Activated CD8-positive, alpha-beta memory T cell treated with anti-CD3 and anti-CD28 coated beads, Interleukin-2, amount 50 U/mL, for 4 hours (primary cell): Measurements from ENCODE around the gene PIGN.
"Not testable (repeated sequence)": the region's sequence is repeated elsewhere in the genome, so short reads cannot be mapped to it uniquely, and the experiment has no call there.

Source experiments
- DNase-seq: peaks from one replicate; pipeline ENCODE4 v3.0.0-alpha.2; 2020

The PIGN gene

GRCh38 chr18:62175521-62175920 lies 11.3 kb downstream of the PIGN start:
- DNase-seq: no peak

- no peak for DNase-seq
Measured at GRCh38 chr18:62172298-62172697, 14.6 kb downstream of the PIGN start.

GRCh38 chr18:62170857-62171256 lies 16.0 kb downstream of the PIGN start:
- DNase-seq: no peak

GRCh38 chr18:62166524-62166923 lies 20.3 kb downstream of the PIGN start:
- not testable (repeated sequence) for DNase-seq

GRCh38 chr18:62165583-62165982 lies 21.3 kb downstream of the PIGN start:
- no peak for DNase-seq

GRCh38 chr18:62164855-62165487 lies 21.9 kb downstream of the PIGN start:
- no peak for DNase-seq

- no peak for DNase-seq
Measured at GRCh38 chr18:62164310-62164709, 22.5 kb downstream of the PIGN start.

GRCh38 chr18:62157843-62158242 lies 29.0 kb downstream of the PIGN start:
- DNase-seq: no peak

- no peak for DNase-seq
Measured at GRCh38 chr18:62152844-62153243, 34.0 kb downstream of the PIGN start.

GRCh38 chr18:62151068-62151771 lies 35.6 kb downstream of the PIGN start:
- no peak for DNase-seq

GRCh38 chr18:62144338-62144737 lies 42.5 kb downstream of the PIGN start:
- DNase-seq: no peak

GRCh38 chr18:62140259-62140658 lies 46.6 kb downstream of the PIGN start:
- no peak for DNase-seq

- no peak for DNase-seq
Measured at GRCh38 chr18:62138461-62139235, 48.2 kb downstream of the PIGN start.

- DNase-seq: peak; percentile 57
Measured at GRCh38 chr18:62131301-62131909, 55.5 kb downstream of the PIGN start.

- no peak for DNase-seq
Measured at GRCh38 chr18:62128157-62128556, 58.7 kb downstream of the PIGN start.

GRCh38 chr18:62126737-62127136 lies 60.1 kb downstream of the PIGN start:
- DNase-seq: no peak

- no peak for DNase-seq
Measured at GRCh38 chr18:62125702-62126101, 61.2 kb downstream of the PIGN start.

GRCh38 chr18:62122330-62122729 lies 64.5 kb downstream of the PIGN start:
- no peak for DNase-seq

- no peak for DNase-seq
Measured at GRCh38 chr18:62119884-62120283, 67.0 kb downstream of the PIGN start.

- DNase-seq: no peak
Measured at GRCh38 chr18:62118328-62118727, 68.5 kb downstream of the PIGN start.

- no peak for DNase-seq
Measured at GRCh38 chr18:62109676-62110075, 77.2 kb downstream of the PIGN start.

- no peak for DNase-seq
Measured at GRCh38 chr18:62107881-62108280, 79.0 kb downstream of the PIGN start.

- DNase-seq: no peak
Measured at GRCh38 chr18:62106271-62106670, 80.6 kb downstream of the PIGN start.

GRCh38 chr18:62105376-62105775 lies 81.5 kb downstream of the PIGN start:
- DNase-seq: no peak
